Measurements from ENCODE around the gene FTO. TPM values are rescaled to one million over a fixed set of nuclear protein-coding genes. Genes with fewer than 3 reads are reported as not detected.

FTO gene
- total RNA-seq, 1 donor from 2014 or later, result 98.6 TPM

GRCh38 chr16:53773881-53774280 is 69.9 kb downstream of the FTO start:
- intact Hi-C loops (cut with DNase I), result no loop called here
- Histone ChIP-seq H3K4me1 (peaks cover 87% of the 10 kb centered on the region), H3K36me3 (no peaks in the 10 kb centered on the region), H3K9me3 (no peaks in the 10 kb centered on the region), H3K27me3 (ENCODE audit: low read depth) (no peaks in the 10 kb centered on the region), H3K27ac (peak overlapping the region; percentile 51), H3K4me3 (no peak overlapping the region)
- DNase-seq, result no peak
- ATAC-seq, result no peak
- TF ChIP-seq, protein P1, sequence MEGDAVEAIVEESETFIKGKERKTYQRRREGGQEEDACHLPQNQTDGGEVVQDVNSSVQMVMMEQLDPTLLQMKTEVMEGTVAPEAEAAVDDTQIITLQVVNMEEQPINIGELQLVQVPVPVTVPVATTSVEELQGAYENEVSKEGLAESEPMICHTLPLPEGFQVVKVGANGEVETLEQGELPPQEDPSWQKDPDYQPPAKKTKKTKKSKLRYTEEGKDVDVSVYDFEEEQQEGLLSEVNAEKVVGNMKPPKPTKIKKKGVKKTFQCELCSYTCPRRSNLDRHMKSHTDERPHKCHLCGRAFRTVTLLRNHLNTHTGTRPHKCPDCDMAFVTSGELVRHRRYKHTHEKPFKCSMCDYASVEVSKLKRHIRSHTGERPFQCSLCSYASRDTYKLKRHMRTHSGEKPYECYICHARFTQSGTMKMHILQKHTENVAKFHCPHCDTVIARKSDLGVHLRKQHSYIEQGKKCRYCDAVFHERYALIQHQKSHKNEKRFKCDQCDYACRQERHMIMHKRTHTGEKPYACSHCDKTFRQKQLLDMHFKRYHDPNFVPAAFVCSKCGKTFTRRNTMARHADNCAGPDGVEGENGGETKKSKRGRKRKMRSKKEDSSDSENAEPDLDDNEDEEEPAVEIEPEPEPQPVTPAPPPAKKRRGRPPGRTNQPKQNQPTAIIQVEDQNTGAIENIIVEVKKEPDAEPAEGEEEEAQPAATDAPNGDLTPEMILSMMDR (IDR thresholded peaks at IDR 0.05), result no peak

GRCh38 chr16:53775106-53775820 is 71.3 kb downstream of the FTO start:
- Histone ChIP-seq H3K36me3 (no peaks in the 10 kb centered on the region), H3K4me1 (peaks cover 83% of the 10 kb centered on the region), H3K4me3 (no peak overlapping the region), H3K27ac (no peak overlapping the region), H3K27me3 (ENCODE audit: low read depth) (no peaks in the 10 kb centered on the region), H3K9me3 (no peaks in the 10 kb centered on the region)
- intact Hi-C loops (cut with DNase I), result no loop called here
- TF ChIP-seq, protein P1 (IDR thresholded peaks at IDR 0.05), result no peak
- ATAC-seq, result no peak
- DNase-seq, result no peak

DNA sequence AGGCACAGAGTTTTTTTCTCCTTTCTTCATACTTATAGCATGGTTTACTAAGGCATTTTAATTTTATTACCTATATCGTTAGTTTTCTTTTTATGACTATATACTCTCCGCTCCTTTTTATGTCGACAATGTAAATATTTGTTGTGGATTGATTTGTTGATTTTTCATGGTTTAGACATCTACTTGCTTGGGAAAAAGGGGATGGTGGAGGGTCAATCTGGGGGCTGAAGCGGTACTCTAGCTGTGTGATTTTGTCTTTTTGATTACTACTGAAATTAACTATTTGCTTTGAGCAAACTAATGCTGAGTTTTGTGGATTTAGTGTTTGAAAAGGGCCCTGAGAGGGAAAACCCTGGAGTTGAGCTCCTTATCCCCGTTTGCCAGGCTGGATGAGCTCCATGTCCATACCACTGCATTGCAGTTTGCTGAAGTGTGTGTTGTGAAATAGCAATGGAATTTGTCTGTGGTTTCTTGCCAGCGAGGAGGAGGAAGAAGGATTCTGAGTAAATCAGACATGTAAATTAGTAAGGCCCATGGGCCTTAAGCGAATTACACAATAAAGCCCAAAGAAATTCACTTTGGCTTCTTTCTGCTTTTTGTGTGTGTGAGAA is 72.0 kb downstream of the FTO start:
- H3K9me3 ChIP-seq, result no peaks in the 10 kb centered on the region
- TF ChIP-seq, protein P1 (IDR thresholded peaks at IDR 0.05), result no peak
- DNase-seq (no peak), ATAC-seq (peak; percentile 82)
- peaks cover 80% of the 10 kb centered on the region for H3K4me1 ChIP-seq
- intact Hi-C loops (cut with DNase I), result no loop called here
- no peaks in the 10 kb centered on the region for H3K36me3 ChIP-seq
- no peak overlapping the region for H3K4me3 ChIP-seq
- H3K27me3 ChIP-seq (ENCODE audit: low read depth), result no peaks in the 10 kb centered on the region
- no peak overlapping the region for H3K27ac ChIP-seq

DNA sequence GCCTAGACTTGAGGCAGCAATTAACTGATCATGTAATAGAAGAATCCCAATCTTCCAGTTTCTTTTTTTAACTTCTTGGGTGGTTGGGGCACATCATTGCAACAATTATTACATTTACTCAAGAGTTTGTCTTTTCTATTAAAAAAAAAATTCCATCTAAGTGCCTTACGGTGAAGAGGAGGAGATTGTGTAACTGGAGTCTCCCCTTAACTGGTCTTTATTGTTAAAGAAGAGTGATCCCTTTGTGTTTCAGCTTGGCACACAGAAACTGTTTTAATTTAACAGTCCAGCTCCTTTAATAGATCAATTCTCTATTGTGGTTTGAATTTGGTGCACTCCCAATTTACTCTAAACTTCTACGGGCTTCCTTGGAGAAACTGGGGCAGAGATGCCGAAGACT is 75.2 kb downstream of the FTO start:
- no peaks in the 10 kb centered on the region for H3K27me3 ChIP-seq (ENCODE audit: low read depth)
- DNase-seq (no peak), ATAC-seq (no peak)
- no peak overlapping the region for H3K4me3 ChIP-seq
- H3K4me1 ChIP-seq, result peaks cover 64% of the 10 kb centered on the region
- intact Hi-C loops (cut with DNase I), result no loop called here
- H3K9me3 ChIP-seq, result no peaks in the 10 kb centered on the region
- TF ChIP-seq, protein P1 (IDR thresholded peaks at IDR 0.05), result no peak
- no peaks in the 10 kb centered on the region for H3K36me3 ChIP-seq
- no peak overlapping the region for H3K27ac ChIP-seq

GRCh38 chr16:53780051-53780450 is 76.1 kb downstream of the FTO start:
- DNase-seq, result no peak
- intact Hi-C loops (cut with DNase I), result no loop called here
- Histone ChIP-seq H3K27me3 (ENCODE audit: low read depth) (no peaks in the 10 kb centered on the region), H3K4me1 (peaks cover 55% of the 10 kb centered on the region), H3K4me3 (no peak overlapping the region), H3K9me3 (no peaks in the 10 kb centered on the region), H3K36me3 (no peaks in the 10 kb centered on the region), H3K27ac (no peak overlapping the region)
- TF ChIP-seq, protein P1 (IDR thresholded peaks at IDR 0.05), result no peak
- peak; percentile 25 to 41 for ATAC-seq

Measured in lower lobe of right lung (tissue), 2 donors.